Spleen (tissue), 11 donors: ENCODE measurements around the gene AIDA. TPM values are rescaled to one million over a fixed set of nuclear protein-coding genes. Genes with fewer than 3 reads are reported as not detected.

Experiments used
- DNase-seq: peaks from one replicate; pipeline ENCODE4 v3.0.0-alpha.2; 2020
- H3K27ac ChIP-seq, 8 donors: fragments of 200-600 bp; sonication (generic) in 7 of 8; 1 replicate in 4 of 8; 2 replicates in 4 of 8; pipeline versions ENCODE4 v1.5.0 to v1.8.0; 2016 to 2021; ENCODE audit warnings: inconsistent platforms in 4 of 8, mild to moderate bottlenecking in 4 of 8, moderate library complexity in 1 of 8
- H3K27me3 ChIP-seq, 7 donors: fragments of 200-600 bp; sonication (generic) in 6 of 7; replicated peaks in 1 of 7; 1 replicate in 4 of 7; 2 replicates in 3 of 7; pipeline versions ENCODE4 v1.5.0 to v1.8.0; 2016 to 2021; ENCODE audit warnings: inconsistent platforms in 3 of 7, mild to moderate bottlenecking in 1 of 7
- H3K36me3 ChIP-seq, 6 donors: fragments of 200-600 bp; sonication (generic) in 5 of 6; 1 replicate in 4 of 6; 2 replicates in 2 of 6; pipeline versions ENCODE4 v1.5.0 to v1.8.0; 2016 to 2021; ENCODE audit warnings: inconsistent platforms in 2 of 6
- H3K4me1 ChIP-seq, 6 donors: fragments of 200-600 bp; sonication (generic) in 5 of 6; 1 replicate in 3 of 6; 2 replicates in 3 of 6; pipeline versions ENCODE4 v1.5.0 to v1.8.0; 2016 to 2021; ENCODE audit warnings: inconsistent platforms in 3 of 6
- H3K4me3 ChIP-seq, 8 donors: fragments of 200-600 bp; sonication (generic) in 7 of 8; 1 replicate in 4 of 8; 2 replicates in 4 of 8; pipeline versions ENCODE4 v1.5.0 to v1.8.0; 2016 to 2021; ENCODE audit warnings: inconsistent platforms in 4 of 8, mild to moderate bottlenecking in 4 of 8, moderate library complexity in 2 of 8
- H3K9me3 ChIP-seq, 8 donors: fragments of 200-600 bp; sonication (generic) in 7 of 8; 1 replicate in 4 of 8; 2 replicates in 4 of 8; pipeline versions ENCODE4 v1.5.0 to v1.8.0; 2016 to 2021; ENCODE audit warnings: inconsistent platforms in 4 of 8
- POLR2A ChIP-seq, 3 donors: fragments of 450-650 bp; IDR thresholded peaks; one replicate each; pipeline ENCODE4 v1.5.1; 2017; ENCODE audit warnings: antibody characterized with exemption in 3 of 3, mild to moderate bottlenecking in 1 of 3
- POLR2AphosphoS5 ChIP-seq, 3 donors: sonication (generic); formaldehyde crosslinking; IDR thresholded peaks; one replicate each; pipeline ENCODE4 v1.5.1; 2017; ENCODE audit warnings: antibody characterized with exemption in 3 of 3
- WGBS, 5 donors: extraction: QIAGEN DNeasy Blood & Tissue Kit in 3 of 5; methylation state at CpG; one replicate each; pipeline versions ENCODE4 v1.1.5 to v1.1.7; 2013 to 2018; 5-methylcytosine and 5-hydroxymethylcytosine counted together
- intact Hi-C: fragments of 100-400 bp; cut with DNase I; formaldehyde crosslinking; loops from one replicate; pipeline ENCODE4 v1.15.0; 2023; ENCODE audit warnings: low total_unique reads
- polyA plus RNA-seq, 3 donors: library from polyadenylated mRNA; stranded (reverse); fragments of 200-250 nt; gene quantifications; one replicate each; pipeline ENCODE4 v1.2.1, GENCODE V29; 2013
- total RNA-seq, 7 donors: library from RNA; depleted of rRNA in 3 of 7; stranded (reverse); fragments of >200 nt in 3 of 7; fragmentation: NEBNext Ultra II Directional in 4 of 7; extraction: Animal tissue kit (Norgen Biotek cat#: 25700) in 4 of 7; gene quantifications; one replicate each; pipeline versions ENCODE4 v1.1.0 to v1.2.1, GENCODE V29; 2016 to 2021
- TF ChIP-seq, protein P1 (sequence below), 11 experiments: fragments of 200-600 bp in 7 of 11; fragments of 450-650 bp in 4 of 11; sonication (generic) in 4 of 11; IDR thresholded peaks in 8 of 11; conservative IDR thresholded peaks in 3 of 11; 1 replicate in 7 of 11; 2 replicates in 4 of 11; pipeline versions ENCODE4 v1.4.0 to v1.8.0; 2016 to 2021; ENCODE audit warnings: antibody characterized with exemption in 11 of 11, inconsistent platforms in 4 of 11, mild to moderate bottlenecking in 1 of 11
- donor health status: healthy with polysubstance abuse.
- donor health status: DM: no; HTN: no; CAD: no; lungs with moderate emphysema.
- donor health status: DM: no; HTN: no; CAD: no.
- donor health status: Bipolar disorder and iron deficiency.
- donor health status: healthy.
- donor health status: DM: no; HTN: no; CAD: no.
- donor health status: DM: yes; HTN: yes; CAD: no.

The AIDA gene
- total and polyA plus RNA-seq, 10 donors: 33.0 to 57.8 (median 51.6) TPM

DNA sequence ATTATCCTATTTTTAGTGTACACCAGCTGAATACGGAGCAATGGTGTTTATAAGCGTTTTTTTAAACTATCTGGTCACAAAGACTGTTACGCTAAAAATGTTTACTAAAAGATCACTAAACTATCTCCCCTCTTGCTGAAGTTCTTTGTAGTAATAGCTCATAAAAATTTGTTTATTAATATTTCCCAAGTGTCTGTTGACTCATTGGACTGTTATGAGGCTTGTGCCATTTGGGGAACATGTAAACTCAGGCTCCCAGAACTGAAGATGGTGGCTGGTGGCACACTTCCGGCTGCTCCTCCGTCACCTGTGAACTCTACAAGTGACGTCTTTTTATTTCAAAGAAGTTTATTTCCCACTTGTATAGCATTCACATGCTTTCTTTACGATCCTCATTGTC is 46.3 kb downstream of the AIDA start:
- no peak for DNase-seq
- H3K9me3 ChIP-seq: no peaks in the 10 kb centered on the region
- no peaks in the 10 kb centered on the region for H3K27me3 ChIP-seq
- H3K4me1 ChIP-seq: peaks cover 0 to 4% (median 0%) of the 10 kb centered on the region in 6 donors
- no peak for TF ChIP-seq POLR2AphosphoS5 (IDR thresholded peaks at IDR 0.05)
- TF ChIP-seq, protein P1, sequence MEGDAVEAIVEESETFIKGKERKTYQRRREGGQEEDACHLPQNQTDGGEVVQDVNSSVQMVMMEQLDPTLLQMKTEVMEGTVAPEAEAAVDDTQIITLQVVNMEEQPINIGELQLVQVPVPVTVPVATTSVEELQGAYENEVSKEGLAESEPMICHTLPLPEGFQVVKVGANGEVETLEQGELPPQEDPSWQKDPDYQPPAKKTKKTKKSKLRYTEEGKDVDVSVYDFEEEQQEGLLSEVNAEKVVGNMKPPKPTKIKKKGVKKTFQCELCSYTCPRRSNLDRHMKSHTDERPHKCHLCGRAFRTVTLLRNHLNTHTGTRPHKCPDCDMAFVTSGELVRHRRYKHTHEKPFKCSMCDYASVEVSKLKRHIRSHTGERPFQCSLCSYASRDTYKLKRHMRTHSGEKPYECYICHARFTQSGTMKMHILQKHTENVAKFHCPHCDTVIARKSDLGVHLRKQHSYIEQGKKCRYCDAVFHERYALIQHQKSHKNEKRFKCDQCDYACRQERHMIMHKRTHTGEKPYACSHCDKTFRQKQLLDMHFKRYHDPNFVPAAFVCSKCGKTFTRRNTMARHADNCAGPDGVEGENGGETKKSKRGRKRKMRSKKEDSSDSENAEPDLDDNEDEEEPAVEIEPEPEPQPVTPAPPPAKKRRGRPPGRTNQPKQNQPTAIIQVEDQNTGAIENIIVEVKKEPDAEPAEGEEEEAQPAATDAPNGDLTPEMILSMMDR (IDR thresholded peaks at IDR 0.05 in 8 of 11, conservative IDR thresholded peaks at IDR 0.05 in 3 of 11): no peak
- no peak for TF ChIP-seq POLR2A (IDR thresholded peaks at IDR 0.05)
- 89 to 96% (median 92%) methylated on average over 7 of the region's 7 CpGs for WGBS, 5 donors
- H3K27ac ChIP-seq: no peak overlapping the region
- intact Hi-C loops: loop anchor here (10.0 kb wide), 1 partner anchor 59 kb away; no protein-coding TSS in a partner anchor
- H3K36me3 ChIP-seq: peaks cover 3 to 88% (median 75%) of the 10 kb centered on the region in 6 donors
- no peak overlapping the region for H3K4me3 ChIP-seq

DNA sequence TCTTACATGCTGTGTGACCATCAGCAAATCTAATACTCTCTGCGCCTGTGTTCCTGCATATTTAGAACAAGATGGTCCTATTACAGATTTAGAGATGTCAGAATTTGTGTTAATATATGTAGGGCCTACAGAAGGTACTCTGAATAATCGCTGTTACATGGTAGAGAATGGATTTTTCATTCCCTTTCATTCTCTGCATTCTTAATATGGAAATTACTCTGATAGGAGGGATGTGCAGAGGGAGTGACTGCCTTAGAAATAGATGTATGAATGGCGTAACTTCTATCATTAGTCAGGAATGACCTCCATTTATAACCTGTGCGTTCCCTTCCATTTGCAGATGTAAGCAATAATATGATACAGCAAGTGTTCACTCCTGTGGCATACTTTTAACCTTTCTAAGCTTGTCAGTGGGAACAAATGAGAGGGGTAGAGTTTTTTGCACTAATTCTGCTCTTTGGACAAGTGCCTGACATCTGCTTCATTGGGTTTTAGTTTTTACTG is 48.8 kb downstream of the AIDA start:
- Histone ChIP-seq H3K27me3 (no peaks in the 10 kb centered on the region), H3K4me3 (no peak overlapping the region), H3K4me1 (peaks cover 0 to 4% (median 0%) of the 10 kb centered on the region in 6 donors), H3K9me3 (no peaks in the 10 kb centered on the region), H3K27ac (no peak overlapping the region), H3K36me3 (peaks cover 3 to 96% (median 90%) of the 10 kb centered on the region in 6 donors)
- intact Hi-C loops: loop anchor here (10.0 kb wide), 1 partner anchor 61 kb away; no protein-coding TSS in a partner anchor
- WGBS, 5 donors: 92 to 97% (median 96%) methylated on average over 4 of the region's 4 CpGs
- no peak for DNase-seq
- no peak for TF ChIP-seq POLR2AphosphoS5 (IDR thresholded peaks at IDR 0.05)
- TF ChIP-seq, protein P1 (IDR thresholded peaks at IDR 0.05 in 8 of 11, conservative IDR thresholded peaks at IDR 0.05 in 3 of 11): no peak
- no peak for TF ChIP-seq POLR2A (IDR thresholded peaks at IDR 0.05)

DNA sequence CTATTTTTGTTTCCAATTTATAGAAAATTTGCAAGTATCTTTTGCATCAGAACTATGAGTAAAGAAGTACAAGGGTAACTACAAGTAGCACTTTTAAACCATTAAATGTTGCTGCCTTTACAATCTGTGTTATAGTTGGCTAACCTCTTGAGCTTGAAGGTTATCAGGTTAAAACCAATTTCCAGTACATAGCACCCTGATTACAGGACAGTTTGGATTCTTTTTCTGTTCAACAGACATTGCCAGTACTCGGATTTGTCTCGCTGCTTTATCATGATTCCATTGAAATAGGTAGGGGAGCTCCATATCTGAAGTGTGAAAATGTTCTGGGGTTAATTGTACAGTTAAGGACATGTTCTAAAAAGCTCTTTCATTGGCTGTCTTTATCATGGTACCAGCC is 54.4 kb downstream of the AIDA start:
- intact Hi-C loops: no loop called here
- WGBS, 5 donors: 95 to 97% (median 96%) methylated on average over 2 of the region's 2 CpGs
- peaks cover 0 to 96% (median 83%) of the 10 kb centered on the region in 6 donors for H3K36me3 ChIP-seq
- no peak overlapping the region for H3K4me3 ChIP-seq
- peaks cover 8 to 41% (median 24%) of the 10 kb centered on the region in 6 donors for H3K4me1 ChIP-seq
- H3K9me3 ChIP-seq: no peaks in the 10 kb centered on the region
- H3K27me3 ChIP-seq: no peaks in the 10 kb centered on the region
- TF ChIP-seq, protein P1 (IDR thresholded peaks at IDR 0.05 in 8 of 11, conservative IDR thresholded peaks at IDR 0.05 in 3 of 11): no peak
- no peak for TF ChIP-seq POLR2A (IDR thresholded peaks at IDR 0.05)
- TF ChIP-seq POLR2AphosphoS5 (IDR thresholded peaks at IDR 0.05): no peak
- H3K27ac ChIP-seq: peak overlapping the region in 2 of 8 donors; percentile 10 to 86
- DNase-seq: no peak

DNA sequence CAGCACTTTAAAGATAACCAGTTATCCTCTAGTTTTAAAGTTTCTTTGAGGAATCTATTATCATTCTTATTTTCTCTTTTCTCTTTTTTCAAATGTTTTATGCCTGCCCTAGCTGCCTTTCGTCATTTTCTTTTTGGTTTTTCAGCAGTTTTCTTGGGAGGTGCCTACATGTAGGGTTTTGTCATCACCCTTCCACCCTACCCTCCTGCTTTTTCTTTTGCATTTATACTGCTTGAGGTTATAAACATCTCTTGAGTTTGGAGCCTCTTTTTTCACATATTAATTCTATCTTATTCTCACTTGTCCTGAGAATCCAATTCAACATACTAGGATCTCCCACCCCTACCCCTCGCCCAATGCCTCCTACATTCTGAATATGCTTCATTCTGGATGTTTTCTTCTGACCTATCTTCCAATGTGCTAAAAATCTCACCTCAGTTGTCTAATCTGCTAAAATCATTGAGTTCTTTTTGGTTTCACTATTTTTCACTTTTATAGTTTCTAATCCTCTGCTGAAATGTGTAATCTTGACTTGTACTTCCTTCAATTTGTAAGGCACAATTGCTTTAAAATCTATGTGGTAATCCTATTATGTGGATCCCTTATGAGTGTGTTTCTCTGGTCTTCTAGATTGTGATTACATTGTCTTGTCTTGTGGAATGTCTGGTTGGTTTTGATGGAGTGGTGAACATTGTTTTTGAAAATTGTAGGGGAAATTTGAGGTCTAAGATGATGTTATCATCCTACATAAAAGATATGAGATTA is 55.7 kb downstream of the AIDA start:
- no peak for DNase-seq
- Histone ChIP-seq H3K4me1 (peaks cover 8 to 49% (median 24%) of the 10 kb centered on the region in 6 donors), H3K27me3 (no peaks in the 10 kb centered on the region), H3K4me3 (no peak overlapping the region), H3K9me3 (no peaks in the 10 kb centered on the region), H3K36me3 (peaks cover 0 to 96% (median 84%) of the 10 kb centered on the region in 6 donors), H3K27ac (peak overlapping the region in 1 of 8 donors; percentile 86)
- intact Hi-C loops: no loop called here
- WGBS, 5 donors: 91 to 100% (median 96%) methylated on average over 2 of the region's 2 CpGs
- TF ChIP-seq, protein P1 (IDR thresholded peaks at IDR 0.05 in 8 of 11, conservative IDR thresholded peaks at IDR 0.05 in 3 of 11): no peak
- no peak for TF ChIP-seq POLR2AphosphoS5 (IDR thresholded peaks at IDR 0.05)
- TF ChIP-seq POLR2A (IDR thresholded peaks at IDR 0.05): no peak
